ENCODE results near the gene CRIP1.

The CRIP1 gene

DNA sequence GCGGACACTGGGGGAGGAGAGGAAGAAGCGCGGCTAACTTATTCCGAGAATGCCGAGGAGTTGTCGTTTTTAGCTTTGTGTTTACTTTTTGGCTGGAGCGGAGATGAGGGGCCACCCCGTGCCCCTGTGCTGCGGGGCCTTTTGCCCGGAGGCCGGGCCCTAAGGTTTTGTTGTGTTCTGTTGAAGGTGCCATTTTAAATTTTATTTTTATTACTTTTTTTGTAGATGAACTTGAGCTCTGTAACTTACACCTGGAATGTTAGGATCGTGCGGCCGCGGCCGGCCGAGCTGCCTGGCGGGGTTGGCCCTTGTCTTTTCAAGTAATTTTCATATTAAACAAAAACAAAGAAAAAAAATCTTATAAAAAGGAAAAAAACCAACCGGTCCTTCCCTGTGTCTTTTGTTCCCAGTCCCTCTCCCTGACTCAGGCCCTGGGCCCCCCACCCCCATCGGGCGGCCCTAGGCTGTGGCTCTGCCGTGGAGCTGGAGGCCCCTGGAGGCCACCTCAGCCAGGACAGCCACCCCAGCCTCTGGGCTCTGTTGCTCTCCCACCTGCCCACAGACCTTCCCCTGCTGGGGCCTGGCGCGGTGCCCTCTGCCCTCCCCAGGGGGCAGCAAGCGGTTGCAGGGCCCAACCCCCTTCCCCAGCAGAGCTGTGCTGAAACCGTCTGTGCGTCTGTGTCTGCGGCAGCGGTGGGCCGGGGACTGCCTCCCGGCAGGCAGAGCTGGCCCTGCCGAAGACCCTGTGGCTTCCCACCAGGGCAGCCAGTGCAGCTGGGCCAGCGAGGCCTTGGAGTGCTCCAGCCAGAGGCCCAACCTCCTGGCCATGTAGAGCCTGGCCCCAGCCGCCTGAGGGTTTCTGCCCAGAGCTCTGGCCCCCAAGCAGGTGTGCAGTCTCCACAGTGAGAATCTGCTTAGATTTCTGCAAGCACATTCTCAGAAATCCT is 16.1 kb upstream of the CRIP1 start:
- no peak for DNase-seq (ENCODE audit: low read depth in 2 of 2)

DNA sequence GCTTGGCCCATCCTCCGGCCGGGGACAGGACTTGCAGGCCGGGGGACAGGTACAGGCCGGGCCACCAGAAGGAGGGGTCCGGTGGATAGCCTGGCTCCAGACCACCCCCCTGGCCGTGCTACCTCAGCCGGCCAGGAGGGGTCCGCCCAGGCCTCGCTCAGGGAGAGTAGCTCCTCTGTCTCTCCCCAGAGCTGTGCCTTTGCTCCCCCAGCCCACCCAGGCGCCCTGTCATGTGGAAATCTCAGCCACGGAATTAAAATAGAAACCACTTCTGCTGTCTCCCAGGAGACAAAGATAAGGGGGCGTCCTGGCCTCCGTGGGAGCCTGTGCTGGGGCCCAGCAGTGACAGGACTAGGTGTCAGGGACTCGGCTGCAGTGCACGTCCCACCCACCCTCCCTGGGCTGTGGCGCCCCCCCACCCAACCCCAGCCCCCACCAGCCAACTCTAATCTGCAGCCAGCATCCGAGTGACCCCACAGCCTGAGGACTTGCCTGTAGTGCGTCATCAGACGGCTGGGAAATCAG is 15.3 kb upstream of the CRIP1 start:
- no peak for DNase-seq (ENCODE audit: low read depth in 2 of 2)

DNA sequence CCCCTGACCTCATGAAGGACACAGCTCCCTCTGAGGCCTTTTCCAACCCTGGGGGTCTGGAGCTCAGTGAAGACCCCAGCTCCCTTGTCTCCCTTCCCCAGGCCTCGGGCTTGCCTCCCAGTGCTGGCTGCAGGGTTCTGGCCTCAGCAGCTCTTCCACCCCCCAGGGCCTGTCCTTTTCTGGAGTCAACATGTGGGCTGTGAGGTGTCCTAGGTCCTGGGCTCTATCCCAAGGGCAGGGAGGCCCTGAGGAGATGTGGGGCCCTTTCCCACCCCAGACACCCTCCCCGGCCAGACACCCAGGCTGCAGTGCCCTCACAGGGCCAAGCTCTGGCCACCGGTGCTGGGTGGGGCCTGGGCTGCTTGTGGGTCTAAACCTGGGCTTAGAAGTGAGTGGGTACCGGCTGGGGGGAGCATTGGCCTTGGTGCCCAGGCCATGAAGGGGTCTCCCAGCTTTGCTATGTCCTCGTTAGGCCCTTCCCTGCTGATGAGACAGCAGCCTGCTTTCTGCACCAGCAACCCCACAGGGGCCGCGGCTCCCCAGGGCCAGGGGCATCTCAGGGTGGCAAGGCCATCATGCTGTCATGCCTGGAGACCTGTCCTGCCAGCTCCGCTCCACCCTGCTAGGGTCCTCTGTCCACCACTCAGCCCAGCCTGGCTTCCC is 14.7 kb upstream of the CRIP1 start:
- DNase-seq (ENCODE audit: low read depth in 2 of 2): no peak

DNA sequence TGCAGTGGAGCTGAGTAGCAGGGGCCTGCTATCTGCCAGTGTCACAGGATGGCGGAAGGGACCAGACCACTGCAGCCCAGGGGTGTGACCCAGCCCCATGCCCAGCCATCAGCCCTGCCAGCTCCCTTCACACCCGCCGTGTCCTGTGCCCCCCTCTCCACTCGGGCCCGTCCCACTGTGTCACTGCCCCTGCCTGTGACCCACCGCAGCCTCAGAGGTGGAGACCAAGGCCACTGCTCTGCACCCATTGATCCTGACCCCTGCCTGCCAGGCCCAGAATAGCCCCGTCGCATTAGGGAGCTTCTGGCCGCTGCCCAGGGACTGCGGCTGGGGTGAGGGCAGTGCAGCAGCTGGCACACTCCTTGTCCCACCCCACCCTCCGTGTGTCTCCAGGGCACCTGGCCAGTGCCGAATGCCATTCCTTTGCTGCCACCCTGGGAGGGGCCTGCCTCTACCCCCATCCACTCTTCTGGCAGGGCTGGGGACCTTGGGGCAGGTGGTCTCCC is 14.1 kb upstream of the CRIP1 start:
- DNase-seq (ENCODE audit: low read depth in 2 of 2): no peak

DNA sequence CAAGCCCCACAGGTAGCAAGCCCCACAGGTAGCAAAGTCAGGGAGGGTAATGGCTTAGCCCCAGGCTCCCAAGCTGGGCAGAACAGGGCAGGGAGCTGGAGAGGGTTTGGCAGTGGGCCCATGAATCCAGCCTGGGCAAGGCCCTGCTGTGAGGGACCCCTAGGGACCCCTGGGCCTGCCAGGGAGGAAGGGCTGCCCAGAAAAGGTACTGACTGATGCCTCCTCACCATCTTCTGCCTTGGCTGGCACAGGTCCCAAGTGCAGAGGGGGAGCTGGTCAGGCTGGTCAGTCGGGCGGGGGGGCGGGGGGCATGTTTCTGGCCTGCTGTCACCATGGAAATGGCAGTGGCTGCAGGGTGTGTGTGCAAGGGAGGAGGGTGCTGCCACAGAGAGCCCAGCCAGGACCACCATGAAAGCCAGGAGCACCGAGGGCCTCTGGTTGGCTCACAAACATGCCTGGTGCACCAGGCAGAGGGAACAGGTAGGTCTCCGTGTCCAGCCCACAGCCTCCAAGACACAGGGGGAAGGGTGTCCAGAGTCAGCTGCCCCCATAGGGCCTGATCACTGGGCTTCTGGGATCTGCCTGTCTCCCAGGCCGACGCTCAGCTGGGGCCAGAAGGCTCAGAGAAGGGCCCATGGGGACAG is 13.5 kb upstream of the CRIP1 start:
- no peak for DNase-seq (ENCODE audit: low read depth in 2 of 2)

DNA sequence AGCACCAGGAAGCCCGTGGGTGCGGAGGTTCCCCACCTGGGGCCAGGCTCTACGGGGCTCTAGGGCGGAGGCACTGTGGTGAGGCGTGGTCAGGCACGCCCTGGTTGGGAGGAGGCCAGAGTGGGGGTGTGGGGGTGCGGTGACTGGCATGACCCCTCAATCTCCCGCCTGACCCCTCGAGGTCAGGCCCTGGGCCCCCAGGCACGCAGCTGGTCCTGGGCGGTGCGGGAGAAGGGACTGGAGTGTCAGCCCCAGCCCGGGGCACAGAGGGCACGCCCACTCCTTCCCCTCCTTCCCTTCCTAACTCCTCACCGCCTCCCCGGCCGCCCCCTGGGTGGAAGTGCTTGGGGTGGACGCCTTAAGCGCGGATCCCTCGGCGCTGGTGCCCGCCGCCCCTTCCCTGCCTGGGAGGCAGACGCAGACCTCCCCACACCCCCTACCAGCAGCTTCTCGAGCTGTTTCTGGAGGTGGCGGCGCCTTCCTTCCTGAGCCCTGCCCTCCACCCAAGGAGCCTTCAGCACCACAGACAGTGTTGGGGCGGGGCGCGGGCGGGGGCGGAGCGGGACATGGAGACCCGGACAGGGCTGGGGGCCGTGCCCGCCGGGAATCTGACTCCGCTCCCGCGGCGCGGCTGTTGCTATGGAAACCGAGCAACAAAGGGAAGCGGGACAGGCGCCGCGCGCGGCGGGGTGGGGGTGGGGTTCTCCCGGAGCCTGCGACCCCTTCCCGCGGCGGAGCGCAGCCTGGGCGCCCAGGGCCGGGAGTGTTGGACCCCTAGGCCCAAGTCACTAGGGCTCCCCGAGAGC is 12.8 kb upstream of the CRIP1 start:
- DNase-seq (ENCODE audit: low read depth in 2 of 2): no peak

DNA sequence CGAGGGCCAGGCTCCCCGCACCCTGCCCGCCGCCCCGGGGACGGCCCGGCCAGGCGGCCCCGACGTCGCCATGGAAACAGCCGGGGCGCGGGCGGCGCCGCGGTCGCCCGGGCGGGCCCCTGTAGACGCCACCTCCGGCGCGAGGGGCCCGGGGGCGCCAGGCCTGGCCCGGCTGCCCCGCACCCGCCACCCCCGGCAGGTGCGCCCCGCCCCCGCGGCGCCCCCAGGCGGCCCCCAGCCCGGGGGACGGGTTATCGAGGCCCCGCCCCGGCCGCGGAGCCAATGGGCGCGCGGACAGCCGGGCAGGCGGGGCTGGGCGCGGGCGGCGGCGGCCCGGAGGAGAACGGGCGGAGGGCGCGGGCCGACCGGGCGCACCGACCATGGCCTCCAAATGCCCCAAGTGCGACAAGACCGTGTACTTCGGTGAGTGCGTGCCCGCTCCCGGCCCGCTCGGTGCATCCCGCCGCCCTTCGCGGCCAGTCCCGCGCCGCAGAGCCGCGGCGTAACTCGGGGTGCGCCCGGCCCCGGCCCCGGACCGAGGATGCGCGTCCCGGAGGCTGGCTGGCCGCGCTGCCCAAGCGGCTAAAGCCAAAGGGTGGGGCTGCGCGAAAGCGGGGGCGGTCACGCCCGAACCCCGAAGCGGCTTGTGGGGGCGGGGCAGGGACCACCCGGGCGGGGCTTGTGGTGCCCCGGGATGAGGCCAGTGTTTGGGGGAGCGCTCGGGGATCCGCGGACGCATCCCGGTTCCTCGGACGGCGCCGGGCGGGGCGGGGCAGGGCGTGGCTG is 12.0 kb upstream of the CRIP1 start, which contains the start of gene CRIP2:
Gene CRIP2 (plus strand): TSS at position 339 of the 786 bp plus-strand sequence. CDS start 42 bp downstream, at position 381.
- DNase-seq (ENCODE audit: low read depth in 2 of 2): no peak

DNA sequence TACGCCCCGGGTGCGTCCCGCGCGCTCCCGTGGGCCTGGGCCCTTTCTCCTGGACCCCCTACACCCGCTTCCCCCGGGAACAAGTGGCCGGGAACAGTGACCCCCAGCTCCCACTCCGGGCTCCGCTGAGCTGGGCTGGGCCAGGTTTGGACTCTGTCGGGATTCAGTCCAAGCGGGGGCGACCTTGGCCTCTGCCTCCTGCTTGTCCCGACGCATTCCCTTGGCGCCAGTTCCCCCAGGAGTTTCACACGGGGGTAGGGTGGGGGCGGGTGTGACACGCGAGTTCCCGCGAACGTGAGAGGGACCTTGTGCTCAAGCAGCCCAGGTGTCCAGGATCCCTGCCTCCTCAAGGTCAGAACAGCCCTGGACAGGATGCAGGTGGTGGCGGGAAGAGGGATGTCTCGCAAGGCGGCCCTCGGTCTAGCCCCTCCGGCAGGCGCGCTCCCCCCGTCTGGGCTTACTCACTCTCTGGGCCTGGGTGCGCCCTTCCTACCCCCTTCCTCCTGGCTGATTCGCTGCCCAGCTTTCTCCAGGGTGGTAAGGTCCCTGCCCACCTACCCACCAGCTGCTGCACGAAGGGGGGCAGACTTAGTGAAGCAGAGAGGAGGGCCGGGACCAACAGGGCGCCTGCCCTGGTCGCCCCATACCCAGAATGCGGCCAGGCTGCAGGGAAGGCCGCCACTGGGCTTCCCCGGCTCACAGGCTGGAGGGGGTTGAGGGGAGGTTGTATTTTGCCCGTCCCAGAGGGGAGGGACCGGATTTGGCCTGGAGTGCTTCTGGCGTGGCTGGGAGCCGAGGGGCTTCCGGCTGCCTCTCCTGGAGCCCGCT is 11.2 kb upstream of the CRIP1 start:
- no peak for DNase-seq (ENCODE audit: low read depth in 2 of 2)

DNA sequence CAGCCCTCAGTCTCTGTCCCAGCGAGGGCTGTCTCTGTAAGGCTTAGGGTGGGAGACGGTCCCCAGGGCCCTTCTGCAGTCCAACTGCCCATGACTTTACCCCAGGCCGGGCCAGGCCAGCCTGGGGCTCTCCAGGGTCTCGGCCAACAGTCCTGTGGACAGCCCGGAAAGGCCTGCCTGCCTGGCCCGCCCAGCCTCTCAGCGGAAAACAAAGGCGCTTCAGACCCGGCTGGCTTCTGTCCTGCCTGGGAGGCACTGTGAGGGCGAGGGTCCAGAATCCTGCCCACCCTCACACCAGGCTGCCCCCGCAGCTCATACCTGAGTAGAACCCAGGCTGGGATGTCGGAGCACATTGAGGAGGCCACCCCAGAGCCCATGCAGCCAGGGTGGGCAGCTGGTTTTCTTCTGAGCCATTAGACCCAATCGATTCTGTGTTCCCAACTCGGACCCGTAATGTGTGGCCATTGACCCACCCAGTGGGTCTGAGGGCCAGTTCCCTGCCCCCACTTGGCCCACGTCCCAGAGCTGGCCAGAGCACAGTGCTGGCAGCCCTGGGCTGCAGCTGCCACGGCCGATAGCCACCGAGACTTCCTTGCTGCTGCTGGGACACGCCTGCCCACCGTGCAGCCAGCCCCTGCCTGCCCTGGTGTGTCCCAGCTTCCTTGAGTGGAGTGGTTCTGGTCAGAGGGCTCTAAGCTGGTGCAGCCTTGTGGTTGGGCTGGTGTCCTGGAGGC is 10.4 kb upstream of the CRIP1 start:
- no peak for DNase-seq (ENCODE audit: low read depth in 2 of 2)

DNA sequence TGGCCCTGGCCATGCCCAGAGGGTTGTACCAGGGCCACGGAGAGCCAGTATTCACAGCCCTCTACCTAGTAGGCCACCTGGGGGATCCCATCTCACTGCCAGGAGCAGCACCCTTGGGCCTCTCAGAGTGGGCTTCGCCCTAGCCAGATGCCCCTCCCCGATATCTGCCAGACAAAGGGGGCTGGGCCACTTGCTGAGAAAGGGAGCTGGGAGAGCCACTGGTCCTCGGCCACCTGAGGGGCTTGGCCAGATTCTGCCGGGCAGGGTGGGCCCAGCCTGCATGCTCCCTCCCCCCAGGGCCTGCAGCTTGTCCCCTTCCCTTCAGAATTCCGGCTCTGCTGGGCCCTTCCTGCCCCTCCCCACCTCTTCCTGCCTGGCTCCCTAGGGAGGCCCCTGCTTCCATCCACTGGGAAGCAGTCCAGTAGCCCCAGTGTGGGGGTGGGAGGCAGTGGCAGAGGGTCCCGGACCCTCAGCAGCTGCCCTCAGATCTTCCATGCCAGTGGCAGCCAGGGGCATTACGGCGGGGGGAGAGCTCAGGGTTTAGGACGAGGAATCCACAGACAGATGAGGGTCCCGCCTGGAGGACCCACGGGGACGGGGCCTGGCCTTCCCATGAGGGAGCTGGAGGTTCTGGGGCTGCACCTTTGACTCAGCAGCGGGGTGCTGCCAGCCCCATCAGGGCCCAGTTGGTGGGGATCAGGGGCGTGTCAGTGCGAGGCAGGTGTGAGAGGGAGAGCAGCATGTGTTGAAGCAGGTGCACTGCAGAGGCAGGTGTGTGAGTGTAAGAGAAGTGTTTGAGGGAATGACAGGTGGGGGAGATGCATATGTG is 9.6 kb upstream of the CRIP1 start:
- DNase-seq (ENCODE audit: low read depth in 2 of 2): no peak

DNA sequence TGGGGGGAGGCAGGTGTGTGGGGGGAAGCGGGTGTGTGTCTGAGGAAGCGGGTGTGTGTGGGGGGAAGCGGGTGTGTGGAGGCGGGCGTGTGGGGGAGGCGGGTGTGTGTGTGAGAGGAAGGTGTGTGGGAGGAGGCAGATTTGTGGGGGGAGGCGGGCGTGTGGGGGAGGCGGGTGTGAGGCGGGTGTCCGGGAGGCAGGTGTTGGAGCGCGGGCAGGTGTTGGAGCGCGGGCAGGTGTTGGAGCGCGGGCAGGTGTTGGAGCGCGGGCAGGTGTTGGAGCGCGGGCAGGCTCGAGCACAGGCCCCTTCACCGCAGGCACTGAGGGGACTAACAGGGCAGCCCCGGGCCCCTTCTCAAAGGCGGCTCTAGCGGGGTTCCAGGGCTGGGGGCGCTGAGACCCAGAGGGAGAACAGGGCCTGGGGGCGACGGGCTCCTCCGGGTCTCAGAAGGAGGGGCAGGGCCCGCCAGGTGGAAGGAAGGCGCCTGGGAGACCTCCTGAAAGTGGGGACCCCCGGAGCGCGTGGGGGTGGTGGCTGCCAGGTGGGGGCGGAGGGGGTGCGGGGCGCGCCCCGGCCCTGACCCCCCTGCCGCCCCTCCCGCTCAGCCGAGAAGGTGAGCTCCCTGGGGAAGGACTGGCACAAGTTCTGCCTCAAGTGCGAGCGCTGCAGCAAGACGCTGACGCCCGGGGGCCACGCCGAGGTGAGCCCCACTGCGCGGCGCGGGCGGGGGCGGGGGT is 8.9 kb upstream of the CRIP1 start:
- no peak for DNase-seq (ENCODE audit: low read depth in 2 of 2)

DNA sequence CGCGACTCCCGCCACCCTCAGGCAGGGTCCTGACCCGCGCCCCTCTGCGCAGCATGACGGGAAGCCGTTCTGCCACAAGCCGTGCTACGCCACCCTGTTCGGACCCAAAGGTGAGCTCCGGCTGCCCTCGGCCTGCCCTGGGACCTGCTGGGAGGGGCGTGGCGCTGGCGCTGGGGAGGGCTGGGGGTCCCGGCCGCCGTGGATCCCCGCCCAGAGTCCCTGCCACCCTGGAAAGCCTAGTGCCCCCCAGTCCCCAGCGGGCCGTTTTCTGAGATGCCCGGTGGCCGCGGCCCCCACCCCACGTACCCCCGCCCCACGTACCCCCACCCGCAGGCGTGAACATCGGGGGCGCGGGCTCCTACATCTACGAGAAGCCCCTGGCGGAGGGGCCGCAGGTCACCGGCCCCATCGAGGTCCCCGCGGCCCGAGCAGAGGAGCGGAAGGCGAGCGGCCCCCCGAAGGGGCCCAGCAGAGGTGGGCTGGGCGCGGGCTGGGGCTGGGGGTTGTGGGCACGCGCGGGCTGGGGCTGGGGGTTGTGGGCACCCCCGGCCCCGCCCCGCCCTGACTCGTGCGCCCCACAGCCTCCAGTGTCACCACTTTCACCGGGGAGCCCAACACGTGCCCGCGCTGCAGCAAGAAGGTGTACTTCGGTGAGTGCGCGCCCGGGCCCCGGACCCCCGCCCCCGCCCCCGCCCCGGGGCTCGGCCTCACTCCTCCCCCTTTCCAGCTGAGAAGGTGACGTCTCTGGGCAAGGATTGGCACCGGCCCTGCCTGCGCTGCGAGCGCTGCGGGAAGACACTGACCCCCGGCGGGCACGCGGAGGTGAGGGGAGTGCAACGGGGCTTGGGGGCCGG is 8.1 kb upstream of the CRIP1 start:
- no peak for DNase-seq (ENCODE audit: low read depth in 2 of 2)

DNA sequence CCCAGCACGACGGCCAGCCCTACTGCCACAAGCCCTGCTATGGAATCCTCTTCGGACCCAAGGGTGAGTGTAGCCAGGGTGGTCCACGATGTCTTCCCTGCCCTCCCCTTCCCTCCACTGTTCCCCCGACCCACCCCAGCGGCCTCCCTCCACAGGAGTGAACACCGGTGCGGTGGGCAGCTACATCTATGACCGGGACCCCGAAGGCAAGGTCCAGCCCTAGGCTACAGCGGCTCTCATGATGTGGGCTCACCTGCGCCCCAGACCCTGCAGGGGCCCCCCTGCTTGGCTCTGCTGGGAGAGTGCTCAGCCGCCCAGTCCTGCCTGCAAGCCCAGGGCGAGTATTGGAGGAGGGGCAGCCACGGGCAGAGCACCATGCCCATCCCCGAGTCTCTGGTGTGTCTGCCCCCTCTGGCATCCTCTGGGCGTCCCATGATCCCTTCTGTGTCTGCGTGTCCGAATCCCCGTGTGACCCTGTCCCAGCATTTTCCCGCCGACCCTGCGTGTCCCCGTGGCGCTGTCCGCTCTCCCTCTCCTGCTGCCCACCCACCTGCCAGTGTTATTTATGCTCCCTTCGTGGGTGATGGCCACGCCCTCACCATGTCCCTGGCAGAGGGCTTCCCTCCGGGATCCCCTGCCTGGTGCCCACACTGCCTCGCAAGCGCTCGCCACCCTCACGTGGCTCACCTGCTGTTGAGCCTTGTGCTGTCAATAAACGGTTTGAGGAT is 7.1 kb upstream of the CRIP1 start:
- DNase-seq (ENCODE audit: low read depth in 2 of 2): no peak

DNA sequence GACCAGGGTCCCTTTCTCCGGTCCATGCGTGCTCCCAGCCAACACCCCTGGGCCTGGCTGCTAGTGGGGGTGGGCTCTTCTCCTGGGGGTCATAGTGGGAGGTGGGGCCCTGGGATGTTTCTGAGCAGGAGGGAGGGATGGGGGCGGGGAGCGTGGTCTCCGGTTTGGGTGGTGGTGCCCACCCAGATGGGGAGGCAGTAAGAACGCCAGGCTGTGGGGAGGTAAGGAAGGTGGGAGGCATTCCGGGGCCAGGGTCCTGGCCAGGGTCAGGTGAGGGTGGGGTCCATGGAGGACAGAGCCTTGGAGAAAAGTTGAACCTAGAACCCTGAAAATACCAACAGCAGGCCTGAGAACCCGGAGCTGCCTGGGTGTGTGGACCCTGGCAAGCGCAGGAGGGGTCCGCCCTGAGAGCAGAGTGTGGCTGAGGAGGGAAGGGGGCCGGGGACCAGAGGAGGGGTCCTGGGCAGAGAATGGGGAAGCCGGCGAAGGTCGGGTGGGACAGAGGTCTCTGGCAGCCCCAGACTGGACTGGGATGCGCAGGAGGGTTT is 6.4 kb upstream of the CRIP1 start:
- DNase-seq (ENCODE audit: low read depth in 2 of 2): no peak
